ENCODE results near the gene SGMS1. TPM values are rescaled to one million over a fixed set of nuclear protein-coding genes. Genes with fewer than 3 reads are reported as not detected.

Gene SGMS1
- polyA plus RNA-seq, 1 donor from 2014 or later: 8.0 TPM

- H2AFZ ChIP-seq (ENCODE audit: low read depth, low read length): no peak overlapping the region
- no peaks in the 10 kb centered on the region for H3F3A ChIP-seq (ENCODE audit: insufficient read depth, low read length, poor library complexity, severe bottlenecking)
- no peaks in the 10 kb centered on the region for H3K9me3 ChIP-seq (ENCODE audit: low read length)
- no peak overlapping the region for H3K9ac ChIP-seq (ENCODE audit: low read length)
- H3K4me2 ChIP-seq (ENCODE audit: low read length): no peak overlapping the region
- H3K27me3 ChIP-seq (ENCODE audit: insufficient read depth, low read depth, low read length): no peaks in the 10 kb centered on the region
- no peaks in the 10 kb centered on the region for H3K79me2 ChIP-seq (replicated peaks; ENCODE audit: insufficient read depth, low read length)
- TF ChIP-seq, protein P1, sequence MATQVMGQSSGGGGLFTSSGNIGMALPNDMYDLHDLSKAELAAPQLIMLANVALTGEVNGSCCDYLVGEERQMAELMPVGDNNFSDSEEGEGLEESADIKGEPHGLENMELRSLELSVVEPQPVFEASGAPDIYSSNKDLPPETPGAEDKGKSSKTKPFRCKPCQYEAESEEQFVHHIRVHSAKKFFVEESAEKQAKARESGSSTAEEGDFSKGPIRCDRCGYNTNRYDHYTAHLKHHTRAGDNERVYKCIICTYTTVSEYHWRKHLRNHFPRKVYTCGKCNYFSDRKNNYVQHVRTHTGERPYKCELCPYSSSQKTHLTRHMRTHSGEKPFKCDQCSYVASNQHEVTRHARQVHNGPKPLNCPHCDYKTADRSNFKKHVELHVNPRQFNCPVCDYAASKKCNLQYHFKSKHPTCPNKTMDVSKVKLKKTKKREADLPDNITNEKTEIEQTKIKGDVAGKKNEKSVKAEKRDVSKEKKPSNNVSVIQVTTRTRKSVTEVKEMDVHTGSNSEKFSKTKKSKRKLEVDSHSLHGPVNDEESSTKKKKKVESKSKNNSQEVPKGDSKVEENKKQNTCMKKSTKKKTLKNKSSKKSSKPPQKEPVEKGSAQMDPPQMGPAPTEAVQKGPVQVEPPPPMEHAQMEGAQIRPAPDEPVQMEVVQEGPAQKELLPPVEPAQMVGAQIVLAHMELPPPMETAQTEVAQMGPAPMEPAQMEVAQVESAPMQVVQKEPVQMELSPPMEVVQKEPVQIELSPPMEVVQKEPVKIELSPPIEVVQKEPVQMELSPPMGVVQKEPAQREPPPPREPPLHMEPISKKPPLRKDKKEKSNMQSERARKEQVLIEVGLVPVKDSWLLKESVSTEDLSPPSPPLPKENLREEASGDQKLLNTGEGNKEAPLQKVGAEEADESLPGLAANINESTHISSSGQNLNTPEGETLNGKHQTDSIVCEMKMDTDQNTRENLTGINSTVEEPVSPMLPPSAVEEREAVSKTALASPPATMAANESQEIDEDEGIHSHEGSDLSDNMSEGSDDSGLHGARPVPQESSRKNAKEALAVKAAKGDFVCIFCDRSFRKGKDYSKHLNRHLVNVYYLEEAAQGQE (IDR thresholded peaks at IDR 0.05; ENCODE audit: borderline replicate concordance): no peak
- TF ChIP-seq POLR2AphosphoS5 (IDR thresholded peaks at IDR 0.05) (no peak), CTCF (IDR thresholded peaks at IDR 0.05; ENCODE audit: poor library complexity, severe bottlenecking) (no peak), SMC3 (conservative IDR thresholded peaks at IDR 0.05; ENCODE audit: poor library complexity) (no peak), MXI1 (conservative IDR thresholded peaks at IDR 0.05; ENCODE audit: poor library complexity, severe bottlenecking) (no peak), EP300 (conservative IDR thresholded peaks at IDR 0.05; ENCODE audit: poor library complexity, severe bottlenecking) (no peak), TAF1 (IDR thresholded peaks at IDR 0.05; ENCODE audit: low read depth) (no peak)
- H3K27ac ChIP-seq (ENCODE audit: low read length): no peak overlapping the region
- no peaks in the 10 kb centered on the region for H4K20me1 ChIP-seq (ENCODE audit: insufficient read depth)
- H3K4me3 ChIP-seq (ENCODE audit: low read length): no peak overlapping the region
- no peaks in the 10 kb centered on the region for H3K9me2 ChIP-seq (ENCODE audit: insufficient read depth, low read length)
- H3K36me3 ChIP-seq (ENCODE audit: insufficient read depth, low read length): no peaks in the 10 kb centered on the region
These were observed 263.5 kb downstream of the SGMS1 start for GRCh38 chr10:50360077-50360850.

DNA sequence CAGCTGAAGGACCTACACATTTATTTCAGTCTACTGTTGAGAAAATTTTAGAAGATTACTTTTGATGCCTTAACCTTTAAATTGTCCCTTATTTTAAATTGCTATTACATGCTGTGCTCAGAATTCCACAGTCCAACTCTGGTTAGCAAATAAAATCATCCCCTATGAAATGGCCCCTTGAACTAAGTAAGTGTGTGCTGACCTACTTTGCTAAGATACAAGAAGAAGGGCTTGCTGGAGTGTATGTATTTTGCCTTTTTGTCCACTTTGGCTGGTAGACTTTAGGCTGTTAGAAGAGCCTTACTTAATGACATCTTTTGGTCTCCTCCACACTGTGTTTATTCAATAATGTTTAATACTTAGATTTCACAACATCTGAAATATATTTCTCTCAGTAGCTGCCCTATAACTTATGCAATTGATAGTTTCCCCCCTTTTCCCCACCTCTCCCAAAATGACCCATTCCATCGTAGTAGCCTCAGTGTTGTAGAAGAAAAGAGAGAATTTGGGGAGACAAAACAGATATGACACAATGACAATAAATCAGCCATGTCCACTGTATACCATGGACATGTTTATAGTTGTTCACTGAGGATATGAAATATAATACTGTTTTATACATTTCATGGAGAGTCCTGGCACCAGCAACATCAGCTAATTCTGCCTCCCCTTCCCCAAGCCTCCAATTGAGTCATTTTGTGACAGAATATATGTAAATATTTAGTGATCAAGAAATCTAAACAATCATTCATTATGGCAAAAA is 264.6 kb downstream of the SGMS1 start:
- no peak overlapping the region for H3K4me2 ChIP-seq (ENCODE audit: low read length)
- H4K20me1 ChIP-seq (ENCODE audit: insufficient read depth): no peaks in the 10 kb centered on the region
- no peaks in the 10 kb centered on the region for H3K9me3 ChIP-seq (ENCODE audit: low read length)
- H2AFZ ChIP-seq (ENCODE audit: low read depth, low read length): no peak overlapping the region
- H3K36me3 ChIP-seq (ENCODE audit: insufficient read depth, low read length): no peaks in the 10 kb centered on the region
- no peak overlapping the region for H3K9ac ChIP-seq (ENCODE audit: low read length)
- H3K79me2 ChIP-seq (replicated peaks; ENCODE audit: insufficient read depth, low read length): no peaks in the 10 kb centered on the region
- no peaks in the 10 kb centered on the region for H3K9me2 ChIP-seq (ENCODE audit: insufficient read depth, low read length)
- no peaks in the 10 kb centered on the region for H3F3A ChIP-seq (ENCODE audit: insufficient read depth, low read length, poor library complexity, severe bottlenecking)
- TF ChIP-seq SMC3 (conservative IDR thresholded peaks at IDR 0.05; ENCODE audit: poor library complexity): no peak
- no peak for TF ChIP-seq POLR2AphosphoS5 (IDR thresholded peaks at IDR 0.05)
- no peak for TF ChIP-seq TAF1 (IDR thresholded peaks at IDR 0.05; ENCODE audit: low read depth)
- TF ChIP-seq EZH2 (IDR thresholded peaks at IDR 0.05; ENCODE audit: borderline replicate concordance, insufficient read depth, low read length, poor library complexity, severe bottlenecking): no peak
- TF ChIP-seq, protein P1 (IDR thresholded peaks at IDR 0.05; ENCODE audit: borderline replicate concordance): no peak
- no peak for TF ChIP-seq RAD21 (conservative IDR thresholded peaks at IDR 0.05)
- no peak for TF ChIP-seq CTCF (IDR thresholded peaks at IDR 0.05; ENCODE audit: poor library complexity, severe bottlenecking)
- no peak for TF ChIP-seq EP300 (conservative IDR thresholded peaks at IDR 0.05; ENCODE audit: poor library complexity, severe bottlenecking)
- TF ChIP-seq MXI1 (conservative IDR thresholded peaks at IDR 0.05; ENCODE audit: poor library complexity, severe bottlenecking): no peak
- H3K4me3 ChIP-seq (ENCODE audit: low read length): no peak overlapping the region
- H3K27ac ChIP-seq (ENCODE audit: low read length): no peak overlapping the region
- H3K27me3 ChIP-seq (ENCODE audit: insufficient read depth, low read depth, low read length): no peaks in the 10 kb centered on the region

Measured in neural cell (in vitro differentiated cells).